Renal cortex interstitium (tissue), 11 donors: Measurements from ENCODE around the gene CCDC12. TPM values are rescaled to one million over a fixed set of nuclear protein-coding genes. Genes with fewer than 3 reads are reported as not detected.

Experiments
- DNase-seq, 11 donors: peaks; one replicate each; pipeline ENCODE4 v3.0.0-alpha.2; 2013; ENCODE audit warnings: low read depth in 9 of 11, low spot score in 4 of 11; ENCODE audit errors: extremely low read depth in 1 of 11
- polyA plus RNA-seq, 3 donors: library from polyadenylated mRNA; unstranded; fragments of 120-200 nt; gene quantifications; one replicate each; pipeline ENCODE4 v1.2.1, GENCODE V29; 2013; ENCODE audit not compliant: insufficient read length in 3 of 3

CCDC12 gene
- polyA plus RNA-seq, 3 donors, result 47.5 to 56.0 (median 53.5) TPM

DNA sequence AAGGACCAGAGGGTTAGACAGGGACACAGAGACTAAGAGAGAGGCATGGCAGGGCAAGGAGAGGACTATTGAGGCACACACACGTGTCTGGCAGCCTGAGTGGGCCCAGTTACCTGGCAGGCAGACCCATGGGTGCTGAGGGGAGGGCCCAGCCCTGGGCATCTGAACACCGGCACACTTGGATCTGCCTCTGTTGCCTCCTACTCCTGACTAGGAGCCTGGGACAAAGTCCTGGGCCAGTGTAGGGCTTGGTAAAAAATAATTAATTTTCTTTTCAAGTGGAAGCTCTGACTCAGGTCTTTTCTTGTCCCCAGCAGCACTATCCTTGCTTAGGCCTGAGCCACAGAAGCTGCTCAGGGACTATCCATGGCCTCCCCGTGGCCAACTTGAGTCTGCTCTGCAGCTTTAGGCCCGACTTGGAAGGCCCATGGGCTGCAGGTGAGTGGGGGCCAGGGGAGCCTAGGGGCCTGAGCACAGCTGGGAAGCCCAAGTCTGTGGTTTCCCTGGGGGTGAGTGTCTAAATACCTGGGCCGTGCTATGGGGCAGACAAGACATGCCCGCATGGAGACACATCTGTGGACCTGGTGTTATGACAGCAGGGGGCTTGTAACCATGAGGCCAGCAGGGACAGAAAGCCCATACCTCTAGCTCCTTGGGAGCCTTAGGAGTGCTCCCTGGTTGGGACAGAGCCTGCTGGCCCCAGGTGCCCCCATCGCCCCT is 99.0 kb downstream of the CCDC12 start, which contains the start of gene PTH1R:
PTH1R (plus strand) TSS at position 316 of the 720 bp plus-strand sequence. CDS start 5,839 bp downstream, outside the sequence.
- DNase-seq, result no peak

DNA sequence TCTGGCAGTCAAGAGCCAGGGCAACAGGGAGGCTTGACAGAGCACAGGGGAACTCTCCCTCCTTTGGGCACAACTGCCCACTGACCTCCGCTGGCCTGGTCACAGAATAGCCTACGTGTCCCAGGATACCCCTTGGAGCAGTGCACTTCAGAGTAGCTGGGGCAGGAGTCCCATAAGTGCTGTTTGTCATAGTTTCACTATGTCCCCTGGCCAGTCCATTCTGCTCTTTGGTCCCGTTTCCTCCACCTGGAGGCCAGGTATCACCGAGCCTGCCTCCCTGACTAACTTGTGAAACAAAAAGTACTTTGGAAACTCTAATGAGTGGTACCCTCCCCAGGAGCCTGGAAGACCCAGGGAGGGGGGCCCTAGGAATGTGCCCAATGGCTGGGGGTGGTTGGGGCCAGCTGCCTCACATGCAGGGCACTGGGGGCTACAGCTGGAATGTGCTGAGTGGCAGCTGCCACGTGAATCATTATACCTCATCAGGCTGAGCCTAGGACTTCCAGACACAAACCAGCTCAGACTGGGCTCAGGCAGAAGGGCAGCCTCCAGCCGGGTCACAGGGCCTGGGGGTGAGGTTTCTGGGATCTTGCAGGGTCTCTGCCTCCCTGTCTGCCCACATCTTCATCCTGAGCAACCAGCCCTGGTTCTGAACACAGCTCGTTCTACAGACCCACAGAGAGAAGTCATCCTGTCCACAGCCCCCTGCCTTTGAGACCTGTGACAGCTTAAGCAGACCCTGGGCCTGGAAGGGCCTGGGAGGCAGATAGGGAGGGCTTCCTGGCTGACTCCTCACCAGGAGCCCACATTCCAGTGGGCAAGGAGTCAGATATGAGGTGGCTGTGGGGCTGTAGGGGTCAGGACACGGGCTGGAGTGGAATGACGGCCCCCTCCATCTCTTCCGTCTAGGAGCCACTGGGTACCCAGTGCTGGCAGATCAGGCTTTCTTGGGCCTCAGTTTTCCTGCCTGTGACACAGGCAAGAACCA is 99.9 kb downstream of the CCDC12 start:
- DNase-seq, result no peak

DNA sequence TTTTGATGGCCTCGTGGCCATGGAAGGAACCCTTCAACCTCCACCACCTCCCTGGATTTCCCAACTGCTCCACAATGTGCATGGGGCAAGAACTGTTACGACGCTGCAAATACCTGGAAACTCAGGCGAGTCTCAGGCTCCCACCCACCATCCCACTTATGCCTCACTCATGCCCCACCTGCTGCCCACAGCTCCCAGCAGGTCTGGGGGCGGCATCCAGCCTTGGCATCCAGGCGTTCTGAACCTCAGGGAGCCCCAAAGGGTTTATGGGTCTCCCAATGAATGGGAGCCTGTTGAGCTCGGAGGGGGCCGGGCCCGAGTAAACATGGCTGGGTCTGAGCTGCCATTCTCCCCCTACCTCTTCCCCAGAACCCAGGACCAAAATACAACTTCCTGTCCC is 101.0 kb downstream of the CCDC12 start:
- no peak for DNase-seq

DNA sequence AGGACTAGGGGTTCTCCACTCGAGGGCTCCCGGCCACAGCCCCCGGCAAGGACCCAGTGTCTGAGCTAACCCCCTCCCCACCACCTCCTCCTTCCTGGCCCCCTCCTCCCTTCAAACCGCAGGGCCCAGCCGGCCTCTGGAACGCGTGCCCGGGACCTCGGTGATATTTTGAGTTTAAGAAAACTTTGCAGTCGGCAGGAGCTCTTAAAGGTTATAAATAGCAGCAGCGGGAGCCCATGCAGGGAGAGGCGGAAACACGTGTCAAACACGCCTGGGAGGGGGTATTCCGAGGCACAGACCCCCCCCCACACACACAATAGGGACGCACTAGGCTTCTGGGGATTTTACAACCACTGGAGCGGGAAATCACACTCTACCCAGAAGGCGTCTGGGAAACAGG is 102.1 kb downstream of the CCDC12 start:
- DNase-seq, result peak in 8 of 11 donors; percentile 57 to 80 (median 71)

- DNase-seq, result no peak
Measured at GRCh38 chr3:46873521-46873920, 103.0 kb downstream of the CCDC12 start.

Other genes starting within 250 kb of the CCDC12 start
- 10 to 100 TPM; 22.2 to 25.7 (median 22.5) TPM for gene MYL3, start 113.3 kb downstream of the CCDC12 start, polyA plus RNA-seq
- gene PTH1R, start 99.0 kb downstream of the CCDC12 start, polyA plus RNA-seq, result 100 to 1,000 TPM; 172 to 279 (median 227) TPM
- gene NBEAL2, start 2.9 kb upstream of the CCDC12 start, polyA plus RNA-seq, result 10 to 100 TPM; 37.1 to 67.5 (median 43.2) TPM
- gene SETD2, start 187.4 kb upstream of the CCDC12 start, polyA plus RNA-seq, result 10 to 100 TPM; 66.5 to 74.7 (median 67.2) TPM